ENCODE measurements around the gene LRRC49.

DNA sequence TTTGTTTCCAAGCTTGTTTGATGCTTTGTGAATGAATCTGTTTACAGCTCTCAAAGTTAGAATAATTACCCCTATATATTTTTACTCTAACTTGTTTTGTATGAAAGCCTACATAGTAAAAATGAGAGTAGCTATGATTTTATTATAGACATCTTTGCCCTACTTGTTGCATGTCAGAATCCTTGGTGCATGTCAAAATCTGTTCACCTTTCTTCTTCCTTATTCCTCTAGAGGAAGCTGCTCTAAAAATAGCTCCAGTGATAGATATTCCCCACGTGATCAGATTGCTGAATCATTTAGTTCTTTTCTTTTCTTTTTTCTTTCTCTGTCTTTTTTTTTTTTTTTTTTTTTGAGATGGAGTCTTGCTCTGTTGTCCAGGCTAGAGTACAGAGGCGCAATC, 39.8 kb downstream of the LRRC49 start:
- TF ChIP-seq POLR2A (IDR thresholded peaks at IDR 0.05; ENCODE audit: low read length) = no peak
- no peak for TF ChIP-seq JUNB (IDR thresholded peaks at IDR 0.05)
- TF ChIP-seq, protein P1, sequence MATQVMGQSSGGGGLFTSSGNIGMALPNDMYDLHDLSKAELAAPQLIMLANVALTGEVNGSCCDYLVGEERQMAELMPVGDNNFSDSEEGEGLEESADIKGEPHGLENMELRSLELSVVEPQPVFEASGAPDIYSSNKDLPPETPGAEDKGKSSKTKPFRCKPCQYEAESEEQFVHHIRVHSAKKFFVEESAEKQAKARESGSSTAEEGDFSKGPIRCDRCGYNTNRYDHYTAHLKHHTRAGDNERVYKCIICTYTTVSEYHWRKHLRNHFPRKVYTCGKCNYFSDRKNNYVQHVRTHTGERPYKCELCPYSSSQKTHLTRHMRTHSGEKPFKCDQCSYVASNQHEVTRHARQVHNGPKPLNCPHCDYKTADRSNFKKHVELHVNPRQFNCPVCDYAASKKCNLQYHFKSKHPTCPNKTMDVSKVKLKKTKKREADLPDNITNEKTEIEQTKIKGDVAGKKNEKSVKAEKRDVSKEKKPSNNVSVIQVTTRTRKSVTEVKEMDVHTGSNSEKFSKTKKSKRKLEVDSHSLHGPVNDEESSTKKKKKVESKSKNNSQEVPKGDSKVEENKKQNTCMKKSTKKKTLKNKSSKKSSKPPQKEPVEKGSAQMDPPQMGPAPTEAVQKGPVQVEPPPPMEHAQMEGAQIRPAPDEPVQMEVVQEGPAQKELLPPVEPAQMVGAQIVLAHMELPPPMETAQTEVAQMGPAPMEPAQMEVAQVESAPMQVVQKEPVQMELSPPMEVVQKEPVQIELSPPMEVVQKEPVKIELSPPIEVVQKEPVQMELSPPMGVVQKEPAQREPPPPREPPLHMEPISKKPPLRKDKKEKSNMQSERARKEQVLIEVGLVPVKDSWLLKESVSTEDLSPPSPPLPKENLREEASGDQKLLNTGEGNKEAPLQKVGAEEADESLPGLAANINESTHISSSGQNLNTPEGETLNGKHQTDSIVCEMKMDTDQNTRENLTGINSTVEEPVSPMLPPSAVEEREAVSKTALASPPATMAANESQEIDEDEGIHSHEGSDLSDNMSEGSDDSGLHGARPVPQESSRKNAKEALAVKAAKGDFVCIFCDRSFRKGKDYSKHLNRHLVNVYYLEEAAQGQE (IDR thresholded peaks at IDR 0.05) = no peak
- TF ChIP-seq, protein P2, sequence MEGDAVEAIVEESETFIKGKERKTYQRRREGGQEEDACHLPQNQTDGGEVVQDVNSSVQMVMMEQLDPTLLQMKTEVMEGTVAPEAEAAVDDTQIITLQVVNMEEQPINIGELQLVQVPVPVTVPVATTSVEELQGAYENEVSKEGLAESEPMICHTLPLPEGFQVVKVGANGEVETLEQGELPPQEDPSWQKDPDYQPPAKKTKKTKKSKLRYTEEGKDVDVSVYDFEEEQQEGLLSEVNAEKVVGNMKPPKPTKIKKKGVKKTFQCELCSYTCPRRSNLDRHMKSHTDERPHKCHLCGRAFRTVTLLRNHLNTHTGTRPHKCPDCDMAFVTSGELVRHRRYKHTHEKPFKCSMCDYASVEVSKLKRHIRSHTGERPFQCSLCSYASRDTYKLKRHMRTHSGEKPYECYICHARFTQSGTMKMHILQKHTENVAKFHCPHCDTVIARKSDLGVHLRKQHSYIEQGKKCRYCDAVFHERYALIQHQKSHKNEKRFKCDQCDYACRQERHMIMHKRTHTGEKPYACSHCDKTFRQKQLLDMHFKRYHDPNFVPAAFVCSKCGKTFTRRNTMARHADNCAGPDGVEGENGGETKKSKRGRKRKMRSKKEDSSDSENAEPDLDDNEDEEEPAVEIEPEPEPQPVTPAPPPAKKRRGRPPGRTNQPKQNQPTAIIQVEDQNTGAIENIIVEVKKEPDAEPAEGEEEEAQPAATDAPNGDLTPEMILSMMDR (IDR thresholded peaks at IDR 0.05) = no peak
- TF ChIP-seq, protein P3, sequence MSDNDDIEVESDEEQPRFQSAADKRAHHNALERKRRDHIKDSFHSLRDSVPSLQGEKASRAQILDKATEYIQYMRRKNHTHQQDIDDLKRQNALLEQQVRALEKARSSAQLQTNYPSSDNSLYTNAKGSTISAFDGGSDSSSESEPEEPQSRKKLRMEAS (IDR thresholded peaks at IDR 0.05) = no peak

All from A549 (cell line).